SK-N-SH (cell line): ENCODE measurements around the gene HIF1AN. TPM values are rescaled to one million over a fixed set of nuclear protein-coding genes. Genes with fewer than 3 reads are reported as not detected.

Source experiments
- CTCF ChIA-PET: fragments of 300-600, 350-600 bp; formaldehyde crosslinking; extraction: SDS; loops from one replicate; lab custom pipeline; 2021; lab: Yijun Ruan, JAX
- POLR2A ChIA-PET: fragments of 350-600 bp; sonication (Branson Sonifier 250); formaldehyde crosslinking; extraction: SDS; loops from one replicate; lab custom pipeline; 2020; ENCODE audit warnings: antibody characterized with exemption, inconsistent platforms; lab: Yijun Ruan, JAX
- DNase-seq: peaks from one replicate; pipeline ENCODE4 v3.0.0; 2012
- H2AFZ ChIP-seq: fragments of 200-600 bp; sonication (generic); 2 replicates; pipeline ENCODE4 v1.8.1; 2016; ENCODE audit warnings: antibody characterized with exemption, mild to moderate bottlenecking, low read depth
- H3F3A ChIP-seq: fragments of 200-600 bp; sonication (generic); replicated peaks from 2 replicates; pipeline ENCODE3; 2016; ENCODE audit warnings: antibody characterized with exemption, mild to moderate bottlenecking; ENCODE audit not compliant: insufficient read depth
- H3K27ac ChIP-seq, 2 experiments: fragments of 200-500 bp in 1 of 2; fragments of 200-600 bp in 1 of 2; sonication (Bioruptor generic) in 1 of 2; sonication (generic), shearing (Covaris generic) in 1 of 2; 2 replicates each; pipeline versions ENCODE4 v1.5.1 to v1.6.1; 2014 to 2016; ENCODE audit warnings: low read depth in 2 of 2, inconsistent platforms in 1 of 2, low read length in 1 of 2, mild to moderate bottlenecking in 1 of 2, mixed read lengths in 1 of 2
- H3K27me3 ChIP-seq: fragments of 200-600 bp; sonication (generic), shearing (Covaris generic); 2 replicates; pipeline ENCODE4 v1.6.1; 2016; ENCODE audit warnings: mixed run types; ENCODE audit not compliant: insufficient read depth
- H3K36me3 ChIP-seq, 2 experiments: fragments of 200-500 bp in 1 of 2; fragments of 200-600 bp in 1 of 2; sonication (Bioruptor generic) in 1 of 2; sonication (generic) in 1 of 2; replicated peaks in 1 of 2; 2 replicates each; pipeline versions ENCODE3 to v1.5.1; 2014 to 2016; ENCODE audit warnings: low read length in 1 of 2, mild to moderate bottlenecking in 1 of 2; ENCODE audit not compliant: insufficient read depth in 2 of 2, control insufficient read depth in 1 of 2
- H3K4me1 ChIP-seq, 2 experiments: fragments of 200-500 bp in 1 of 2; fragments of 200-600 bp in 1 of 2; sonication (Bioruptor generic) in 1 of 2; sonication (generic), shearing (Covaris generic) in 1 of 2; 2 replicates each; pipeline versions ENCODE4 v1.5.1 to v1.6.1; 2014 to 2016; ENCODE audit warnings: low read depth in 1 of 2, low read length in 1 of 2, mixed run types in 1 of 2; ENCODE audit not compliant: insufficient read depth in 2 of 2, control insufficient read depth in 1 of 2
- H3K4me2 ChIP-seq: fragments of 200-600 bp; sonication (generic), shearing (Covaris generic); 2 replicates; pipeline ENCODE4 v1.6.1; 2017; ENCODE audit warnings: mixed run types
- H3K4me3 ChIP-seq, 2 experiments: fragments of 200-500 bp in 1 of 2; fragments of 200-600 bp in 1 of 2; sonication (Bioruptor generic) in 1 of 2; sonication (generic), shearing (Covaris generic) in 1 of 2; 2 replicates each; pipeline versions ENCODE4 v1.5.1 to v1.8.1; 2014 to 2016; ENCODE audit warnings: low read depth in 2 of 2, inconsistent platforms in 1 of 2, low read length in 1 of 2, mild to moderate bottlenecking in 1 of 2, mixed read lengths in 1 of 2, moderate library complexity in 1 of 2
- H3K79me2 ChIP-seq: fragments of 200-600 bp; sonication (generic); 2 replicates; pipeline ENCODE4 v1.8.1; 2017; ENCODE audit warnings: mild to moderate bottlenecking; ENCODE audit not compliant: insufficient read depth
- H3K9ac ChIP-seq: fragments of 200-600 bp; sonication (generic); 2 replicates; pipeline ENCODE4 v1.6.1; 2017; ENCODE audit warnings: mixed run types
- H3K9me2 ChIP-seq: fragments of 200-600 bp; sonication (generic); 2 replicates; pipeline ENCODE4 v1.6.1; 2017; ENCODE audit warnings: mixed run types
- H3K9me3 ChIP-seq: fragments of 200-600 bp; sonication (generic); 2 replicates; pipeline ENCODE4 v1.6.1; 2017; ENCODE audit warnings: mixed run types, mild to moderate bottlenecking, moderate library complexity
- H4K20me1 ChIP-seq: fragments of 200-600 bp; sonication (generic); 2 replicates; pipeline ENCODE4 v1.6.1; 2017; ENCODE audit warnings: mild to moderate bottlenecking, mixed run types; ENCODE audit not compliant: insufficient read depth
- EP300 ChIP-seq, 2 experiments: IDR thresholded peaks; 2 replicates each; pipeline versions ENCODE4 v1.4.0 to v1.6.1; 2012; ENCODE audit warnings: borderline replicate concordance in 1 of 2, low read depth in 1 of 2, low read length in 1 of 2
- FOXJ3 ChIP-seq: sonication (generic); formaldehyde crosslinking; IDR thresholded peaks from 2 replicates; pipeline ENCODE4 v1.5.1; 2020; ENCODE audit warnings: mild to moderate bottlenecking, missing genetic modification reagents
- FOXM1 ChIP-seq: IDR thresholded peaks from 2 replicates; pipeline ENCODE4 v1.4.0; 2012; ENCODE audit warnings: low read depth, mild to moderate bottlenecking
- NFIC ChIP-seq: IDR thresholded peaks from 2 replicates; pipeline ENCODE4 v1.4.0; 2012; ENCODE audit warnings: borderline replicate concordance
- POLR2AphosphoS5 ChIP-seq: IDR thresholded peaks from 2 replicates; pipeline ENCODE4 v1.6.1; 2012; ENCODE audit warnings: low read depth, low read length
- RAD21 ChIP-seq: IDR thresholded peaks from 2 replicates; pipeline ENCODE4 v1.6.1; 2012; ENCODE audit warnings: mild to moderate bottlenecking, low read length
- RCOR1 ChIP-seq: fragments of 150-350 bp; IDR thresholded peaks from 2 replicates; pipeline ENCODE4 v1.6.1; 2017; ENCODE audit warnings: antibody characterized with exemption, low read length
- RFX5 ChIP-seq: IDR thresholded peaks from 2 replicates; pipeline ENCODE4 v1.6.1; 2012; ENCODE audit warnings: mild to moderate bottlenecking, improper control_type of control experiment, low read length
- RXRA ChIP-seq: IDR thresholded peaks from 2 replicates; pipeline ENCODE4 v1.4.0; 2012; ENCODE audit warnings: low read depth, mild to moderate bottlenecking, borderline replicate concordance
- SIN3A ChIP-seq: IDR thresholded peaks from 2 replicates; pipeline ENCODE4 v1.6.1; 2012; ENCODE audit warnings: low read depth, mild to moderate bottlenecking, low read length, moderate library complexity, borderline replicate concordance
- SMC3 ChIP-seq: IDR thresholded peaks from 2 replicates; pipeline ENCODE4 v1.6.1; 2012; ENCODE audit warnings: low read depth, low read length, improper control_type of control experiment
- TCF12 ChIP-seq: IDR thresholded peaks from 2 replicates; pipeline ENCODE4 v1.4.0; 2012
- YY1 ChIP-seq: IDR thresholded peaks from 2 replicates; pipeline ENCODE4 v1.4.0; 2012; ENCODE audit warnings: low read depth, mild to moderate bottlenecking
- WGBS: methylation state at CpG from one replicate; pipeline ENCODE4 v1.1.6; 2017; ENCODE audit warnings: low lambda C conversion rate; 5-methylcytosine and 5-hydroxymethylcytosine counted together
- polyA plus RNA-seq, 3 experiments: library from polyadenylated mRNA; depleted of rRNA; stranded (reverse); fragments of >200 nt; gene quantifications; 2 replicates each; pipeline ENCODE4 v1.2.3, GENCODE V29; 2012
- TF ChIP-seq, protein P1 (sequence below): IDR thresholded peaks from 2 replicates; pipeline ENCODE4 v1.4.0; 2012; ENCODE audit warnings: low read depth, borderline replicate concordance
- TF ChIP-seq, protein P2 (sequence below): fragments of 150-350 bp; IDR thresholded peaks from 2 replicates; pipeline ENCODE4 v1.6.1; 2016; ENCODE audit warnings: mild to moderate bottlenecking, low read depth, low read length

Gene HIF1AN
- polyA plus RNA-seq, 1 of the 3 experiments (the other 2 are of a cell fraction) = 8.1 TPM

DNA sequence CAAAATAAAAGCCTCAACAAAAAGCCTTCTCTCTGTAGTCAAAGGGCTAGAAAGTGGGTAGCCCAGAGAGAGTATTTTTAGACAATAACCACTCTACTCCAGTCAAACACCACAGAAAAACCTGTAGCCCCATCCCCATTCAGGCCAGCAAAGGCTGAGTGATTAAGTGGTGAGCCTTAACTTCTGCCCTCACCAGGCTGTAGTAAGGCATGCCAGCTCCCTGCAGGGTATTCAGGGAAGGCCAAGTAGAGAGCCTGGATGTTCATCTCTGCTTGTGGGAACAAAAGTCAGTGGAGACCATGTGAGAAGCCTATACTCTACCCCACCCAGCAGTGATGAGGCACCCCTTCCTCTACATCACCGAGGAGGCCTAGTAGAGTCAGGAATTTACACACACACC, 51.2 kb downstream of the HIF1AN start:
- Histone ChIP-seq H3K9ac (no peak overlapping the region), H3K4me3 (no peak overlapping the region), H3K79me2 (no peaks in the 10 kb centered on the region), H4K20me1 (no peaks in the 10 kb centered on the region), H3K36me3 (no peaks in the 10 kb centered on the region), H3K9me3 (no peaks in the 10 kb centered on the region), H3K27ac (no peak overlapping the region), H3K27me3 (no peaks in the 10 kb centered on the region; the same call in 1 of the 2 replicates), H3K4me1 (no peaks in the 10 kb centered on the region), H3K9me2 (no peaks in the 10 kb centered on the region), H2AFZ (no peak overlapping the region), H3F3A (no peaks in the 10 kb centered on the region), H3K4me2 (no peak overlapping the region)
- TF ChIP-seq FOXJ3 (CRISPR knock-in tag) = no peak
- no peak for TF ChIP-seq SMC3
- TF ChIP-seq, protein P1, sequence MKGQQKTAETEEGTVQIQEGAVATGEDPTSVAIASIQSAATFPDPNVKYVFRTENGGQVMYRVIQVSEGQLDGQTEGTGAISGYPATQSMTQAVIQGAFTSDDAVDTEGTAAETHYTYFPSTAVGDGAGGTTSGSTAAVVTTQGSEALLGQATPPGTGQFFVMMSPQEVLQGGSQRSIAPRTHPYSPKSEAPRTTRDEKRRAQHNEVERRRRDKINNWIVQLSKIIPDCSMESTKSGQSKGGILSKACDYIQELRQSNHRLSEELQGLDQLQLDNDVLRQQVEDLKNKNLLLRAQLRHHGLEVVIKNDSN = no peak
- ChIA-PET POLR2A (no interaction called here), CTCF (interaction anchor here (1.5 to 2.2 kb wide), 2 partner anchors 12 to 25 kb away, joined by 4 to 6 read pairs; no protein-coding TSS in a partner anchor)
- no peak for DNase-seq
- 0% methylated on average over 1 of the region's 1 CpG for WGBS

DNA sequence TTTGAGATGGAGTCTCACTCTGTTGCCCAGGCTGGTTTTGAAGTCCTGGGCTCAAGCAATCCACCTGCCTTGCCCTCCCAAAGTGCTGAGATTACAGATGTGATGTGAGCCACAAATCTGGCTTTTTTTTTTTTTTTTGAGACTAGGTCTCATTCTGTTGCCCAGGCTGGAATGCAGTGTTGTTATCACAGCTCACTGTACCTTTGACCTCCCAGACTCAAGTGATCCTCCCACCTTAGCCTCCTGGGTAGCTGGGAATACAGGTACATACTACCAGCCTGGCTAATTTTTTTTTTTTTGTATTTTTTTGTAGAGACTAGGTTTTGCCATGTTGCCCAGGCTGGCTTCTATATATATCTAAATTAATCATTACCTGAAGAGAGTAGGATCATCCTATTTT, 62.4 kb downstream of the HIF1AN start:
- no peaks in the 10 kb centered on the region for H3F3A ChIP-seq
- POLR2A ChIA-PET = no interaction called here
- no peaks in the 10 kb centered on the region for H3K79me2 ChIP-seq
- TF ChIP-seq FOXM1 = no peak
- no peak for TF ChIP-seq SMC3
- no peak for TF ChIP-seq TCF12
- TF ChIP-seq EP300 (IDR thresholded peaks at IDR 0.05; ENCODE audit: borderline replicate concordance in 1 of 2, low read depth in 1 of 2, low read length in 1 of 2) = no peak
- TF ChIP-seq YY1 = no peak
- TF ChIP-seq RCOR1 = no peak
- TF ChIP-seq NFIC = no peak
- H2AFZ ChIP-seq = no peak overlapping the region
- H3K4me2 ChIP-seq = no peak overlapping the region
- H3K4me1 ChIP-seq = no peaks in the 10 kb centered on the region
- no peak for DNase-seq
- no peak overlapping the region for H3K9ac ChIP-seq
- H4K20me1 ChIP-seq = no peaks in the 10 kb centered on the region
- peaks cover 8% of the 10 kb centered on the region; the same call in 1 of the 2 replicates for H3K27me3 ChIP-seq
- H3K9me3 ChIP-seq = no peaks in the 10 kb centered on the region
- no peak overlapping the region for H3K4me3 ChIP-seq
- CTCF ChIA-PET = interaction anchor here (0.7 to 1.9 kb wide), 4 partner anchors 15 to 274 kb away, joined by 3 to 6 read pairs (median 5); no protein-coding TSS in a partner anchor
- H3K27ac ChIP-seq = no peak overlapping the region
- no peaks in the 10 kb centered on the region for H3K36me3 ChIP-seq
- H3K9me2 ChIP-seq = no peaks in the 10 kb centered on the region

DNA sequence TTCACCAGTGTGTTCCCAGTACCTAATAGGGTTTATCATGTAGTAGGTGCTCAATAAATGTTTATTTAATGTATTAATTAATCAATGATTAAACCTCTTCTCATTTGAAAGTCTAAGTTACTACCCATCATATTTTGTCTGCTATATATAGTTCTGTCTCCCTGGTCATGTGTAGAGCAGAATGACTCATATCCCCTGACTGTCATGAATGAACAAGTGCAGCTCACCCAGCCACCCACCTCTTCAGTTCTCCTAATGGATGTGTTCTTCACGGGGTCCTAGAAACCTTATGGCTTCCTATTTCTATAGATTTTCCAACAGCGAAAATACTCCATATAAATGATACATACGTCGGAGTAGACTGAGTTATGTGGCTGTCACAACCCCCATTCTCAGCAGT, 64.5 kb downstream of the HIF1AN start:
- Histone ChIP-seq H3K4me2 (no peak overlapping the region), H3K27ac (no peak overlapping the region), H3K9ac (no peak overlapping the region), H2AFZ (no peak overlapping the region), H3K9me3 (no peaks in the 10 kb centered on the region), H3K4me3 (no peak overlapping the region), H3K4me1 (no peaks in the 10 kb centered on the region)
- 51% methylated on average over 4 of the region's 4 CpGs for WGBS
- POLR2A ChIA-PET = no interaction called here
- no peak for TF ChIP-seq RCOR1
- no peak for TF ChIP-seq RXRA
- no peak for TF ChIP-seq TCF12
- no peak for TF ChIP-seq RFX5
- TF ChIP-seq, protein P2, sequence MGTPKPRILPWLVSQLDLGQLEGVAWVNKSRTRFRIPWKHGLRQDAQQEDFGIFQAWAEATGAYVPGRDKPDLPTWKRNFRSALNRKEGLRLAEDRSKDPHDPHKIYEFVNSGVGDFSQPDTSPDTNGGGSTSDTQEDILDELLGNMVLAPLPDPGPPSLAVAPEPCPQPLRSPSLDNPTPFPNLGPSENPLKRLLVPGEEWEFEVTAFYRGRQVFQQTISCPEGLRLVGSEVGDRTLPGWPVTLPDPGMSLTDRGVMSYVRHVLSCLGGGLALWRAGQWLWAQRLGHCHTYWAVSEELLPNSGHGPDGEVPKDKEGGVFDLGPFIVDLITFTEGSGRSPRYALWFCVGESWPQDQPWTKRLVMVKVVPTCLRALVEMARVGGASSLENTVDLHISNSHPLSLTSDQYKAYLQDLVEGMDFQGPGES = no peak
- TF ChIP-seq YY1 = no peak
- TF ChIP-seq, protein P1 = no peak
- TF ChIP-seq POLR2AphosphoS5 = no peak
- TF ChIP-seq RAD21 = no peak
- no peak for TF ChIP-seq FOXM1
- TF ChIP-seq SMC3 = no peak
- no peak for TF ChIP-seq SIN3A
- TF ChIP-seq, all 33 proteins: peak for 0
- H3K79me2 ChIP-seq = no peaks in the 10 kb centered on the region
- no peaks in the 10 kb centered on the region for H3F3A ChIP-seq
- H3K27me3 ChIP-seq = peaks cover 8% of the 10 kb centered on the region; the same call in 1 of the 2 replicates
- H3K36me3 ChIP-seq = no peaks in the 10 kb centered on the region
- CTCF ChIA-PET = interaction anchor here (1.0 to 2.1 kb wide), 3 partner anchors 38 to 117 kb away, joined by 4 to 6 read pairs (median 5); no protein-coding TSS in a partner anchor
- no peaks in the 10 kb centered on the region for H4K20me1 ChIP-seq
- H3K9me2 ChIP-seq = no peaks in the 10 kb centered on the region
- no peak for DNase-seq
